Ovary (tissue), 3 donors: ENCODE results near the gene COG1.

Experiments
- CTCF ChIP-seq, 3 donors: fragments of 450-650 bp in 2 of 3; fragments of 200-600 bp in 1 of 3; IDR thresholded peaks; one replicate each; pipeline versions ENCODE4 v1.5.1 to v1.8.0; 2016 to 2022; ENCODE audit warnings: antibody characterized with exemption in 3 of 3, mild to moderate bottlenecking in 1 of 3
- EP300 ChIP-seq: sonication (generic); formaldehyde crosslinking; IDR thresholded peaks from one replicate; pipeline ENCODE4 v1.6.1; 2017; ENCODE audit warnings: antibody characterized with exemption
- POLR2A ChIP-seq: fragments of 450-650 bp; IDR thresholded peaks from one replicate; pipeline ENCODE4 v1.6.1; 2017; ENCODE audit warnings: antibody characterized with exemption, mild to moderate bottlenecking, moderate library complexity
- donor health status: DM: no; HTN: no; CAD: no.

- TF ChIP-seq CTCF (IDR thresholded peaks at IDR 0.05) (peak; percentile 28 to 58 (median 47)), POLR2A (no peak), EP300 (no peak)
These were observed 36.6 kb upstream of the COG1 start for GRCh38 chr17:73156166-73156840.
